GOT3 (cell line): ENCODE results near the gene SLC4A2.
"Not testable (repeated sequence)": the region's sequence is repeated elsewhere in the genome, so short reads cannot be mapped to it uniquely, and the experiment has no call there.

Source experiments
- DNase-seq: peaks from one replicate; lab custom pipeline; 2025; ENCODE audit warnings: mixed read lengths; lab: John Stamatoyannopoulos, UW

The SLC4A2 gene, protein sequence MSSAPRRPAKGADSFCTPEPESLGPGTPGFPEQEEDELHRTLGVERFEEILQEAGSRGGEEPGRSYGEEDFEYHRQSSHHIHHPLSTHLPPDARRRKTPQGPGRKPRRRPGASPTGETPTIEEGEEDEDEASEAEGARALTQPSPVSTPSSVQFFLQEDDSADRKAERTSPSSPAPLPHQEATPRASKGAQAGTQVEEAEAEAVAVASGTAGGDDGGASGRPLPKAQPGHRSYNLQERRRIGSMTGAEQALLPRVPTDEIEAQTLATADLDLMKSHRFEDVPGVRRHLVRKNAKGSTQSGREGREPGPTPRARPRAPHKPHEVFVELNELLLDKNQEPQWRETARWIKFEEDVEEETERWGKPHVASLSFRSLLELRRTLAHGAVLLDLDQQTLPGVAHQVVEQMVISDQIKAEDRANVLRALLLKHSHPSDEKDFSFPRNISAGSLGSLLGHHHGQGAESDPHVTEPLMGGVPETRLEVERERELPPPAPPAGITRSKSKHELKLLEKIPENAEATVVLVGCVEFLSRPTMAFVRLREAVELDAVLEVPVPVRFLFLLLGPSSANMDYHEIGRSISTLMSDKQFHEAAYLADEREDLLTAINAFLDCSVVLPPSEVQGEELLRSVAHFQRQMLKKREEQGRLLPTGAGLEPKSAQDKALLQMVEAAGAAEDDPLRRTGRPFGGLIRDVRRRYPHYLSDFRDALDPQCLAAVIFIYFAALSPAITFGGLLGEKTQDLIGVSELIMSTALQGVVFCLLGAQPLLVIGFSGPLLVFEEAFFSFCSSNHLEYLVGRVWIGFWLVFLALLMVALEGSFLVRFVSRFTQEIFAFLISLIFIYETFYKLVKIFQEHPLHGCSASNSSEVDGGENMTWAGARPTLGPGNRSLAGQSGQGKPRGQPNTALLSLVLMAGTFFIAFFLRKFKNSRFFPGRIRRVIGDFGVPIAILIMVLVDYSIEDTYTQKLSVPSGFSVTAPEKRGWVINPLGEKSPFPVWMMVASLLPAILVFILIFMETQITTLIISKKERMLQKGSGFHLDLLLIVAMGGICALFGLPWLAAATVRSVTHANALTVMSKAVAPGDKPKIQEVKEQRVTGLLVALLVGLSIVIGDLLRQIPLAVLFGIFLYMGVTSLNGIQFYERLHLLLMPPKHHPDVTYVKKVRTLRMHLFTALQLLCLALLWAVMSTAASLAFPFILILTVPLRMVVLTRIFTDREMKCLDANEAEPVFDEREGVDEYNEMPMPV

DNA sequence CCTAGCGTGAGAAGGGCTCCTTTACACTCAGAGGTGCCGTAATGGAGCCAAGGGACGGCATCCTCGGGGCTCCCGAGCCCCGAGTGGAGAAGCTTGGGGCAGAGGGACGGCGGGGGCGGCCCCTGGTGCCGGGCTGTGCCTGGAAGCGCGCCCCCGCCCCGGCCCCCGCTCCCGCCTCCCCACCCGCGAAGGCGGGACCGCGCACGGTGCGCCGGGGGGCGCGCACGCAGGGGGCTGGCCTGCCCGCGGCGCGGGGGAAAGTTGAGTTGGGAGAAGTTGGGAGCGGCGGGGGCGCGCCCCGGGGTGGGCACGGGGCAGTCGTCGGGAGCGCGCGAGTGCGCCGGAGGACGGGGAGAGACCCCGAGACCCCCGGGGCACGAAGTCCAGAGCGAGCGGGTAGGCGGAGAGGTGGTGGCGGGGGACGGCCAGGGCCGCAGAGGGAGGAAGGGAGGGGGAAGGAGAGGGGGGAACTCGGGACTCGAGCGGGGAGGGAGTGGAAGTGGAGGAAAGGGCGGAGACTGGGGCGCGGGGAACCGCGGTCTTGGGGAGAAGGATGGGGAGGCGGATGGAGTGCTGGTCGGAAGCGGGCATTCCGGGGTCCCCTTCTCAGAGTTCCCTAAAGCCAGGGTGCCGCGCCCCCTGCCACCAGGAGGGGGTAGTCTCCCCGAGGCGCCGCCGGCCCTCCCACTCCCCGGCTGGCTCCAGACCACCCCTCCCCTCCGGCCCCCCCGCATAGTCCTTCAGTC is at the start of gene SLC4A2:
SLC4A2 (plus strand) TSS at position 223 of the 746 bp plus-strand sequence. CDS start 2,399 bp downstream, outside the sequence.
- DNase-seq, result peak; percentile 43

DNA sequence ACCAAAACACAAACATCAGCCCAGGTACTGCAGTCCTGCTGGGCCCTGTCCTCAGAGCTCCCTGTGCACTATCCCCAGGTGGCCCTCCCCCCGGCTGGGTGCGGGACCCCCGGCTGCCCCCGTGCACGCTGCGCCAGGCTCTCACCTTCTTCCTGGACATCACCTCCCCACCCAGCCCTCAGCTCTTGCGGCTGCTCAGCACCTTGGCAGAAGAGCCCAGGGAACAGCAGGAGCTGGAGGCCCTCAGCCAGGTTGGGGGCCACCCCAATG is 49.4 kb upstream of the SLC4A2 start:
- DNase-seq, result no peak

DNA sequence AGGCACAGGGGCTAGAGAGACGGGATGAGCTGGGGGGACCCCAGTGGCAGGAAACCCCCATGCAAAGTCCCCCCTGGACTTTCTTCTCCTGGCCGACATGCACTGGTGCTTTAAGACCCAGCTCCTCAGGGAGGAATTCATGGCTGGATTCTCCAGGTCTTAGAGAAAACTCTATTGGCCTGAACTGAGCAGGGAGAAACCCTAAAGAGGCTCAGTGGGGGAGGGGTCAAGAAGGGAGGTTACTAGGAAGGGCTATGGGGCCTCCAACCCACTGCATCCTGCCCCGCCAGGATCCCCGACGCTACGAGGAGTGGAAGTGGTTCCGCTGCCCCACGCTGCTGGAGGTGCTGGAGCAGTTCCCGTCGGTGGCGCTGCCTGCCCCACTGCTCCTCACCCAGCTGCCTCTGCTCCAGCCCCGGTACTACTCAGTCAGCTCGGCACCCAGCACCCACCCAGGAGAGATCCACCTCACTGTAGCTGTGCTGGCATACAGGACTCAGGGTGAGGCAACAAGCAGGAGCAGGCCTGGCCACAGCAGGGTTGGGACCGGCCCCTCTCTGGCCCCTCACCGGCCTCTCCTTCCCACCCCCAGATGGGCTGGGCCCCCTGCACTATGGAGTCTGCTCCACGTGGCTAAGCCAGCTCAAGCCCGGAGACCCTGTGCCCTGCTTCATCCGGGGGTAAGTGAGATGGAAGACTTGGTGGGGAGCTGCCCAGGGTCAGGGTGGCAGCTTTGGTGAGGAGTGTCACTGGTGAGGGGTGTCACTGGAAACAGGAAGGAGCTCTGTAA is 48.9 kb upstream of the SLC4A2 start:
- DNase-seq, result no peak

DNA sequence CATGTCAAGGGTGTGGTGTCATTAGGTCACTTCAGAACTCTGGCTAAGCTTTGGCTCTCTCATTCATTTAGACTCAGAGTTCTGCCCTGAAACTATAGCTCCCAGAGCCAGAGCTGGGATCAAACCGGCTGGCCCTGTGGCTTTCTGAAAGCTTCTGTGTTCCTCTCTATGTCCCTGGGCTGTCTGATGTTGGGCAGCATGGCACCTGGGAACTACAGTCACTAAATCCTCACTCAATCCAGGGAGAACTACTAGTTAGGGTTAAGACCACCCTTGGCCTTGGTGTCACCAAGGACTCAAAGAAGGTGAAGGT is 48.3 kb upstream of the SLC4A2 start:
- no peak for DNase-seq

DNA sequence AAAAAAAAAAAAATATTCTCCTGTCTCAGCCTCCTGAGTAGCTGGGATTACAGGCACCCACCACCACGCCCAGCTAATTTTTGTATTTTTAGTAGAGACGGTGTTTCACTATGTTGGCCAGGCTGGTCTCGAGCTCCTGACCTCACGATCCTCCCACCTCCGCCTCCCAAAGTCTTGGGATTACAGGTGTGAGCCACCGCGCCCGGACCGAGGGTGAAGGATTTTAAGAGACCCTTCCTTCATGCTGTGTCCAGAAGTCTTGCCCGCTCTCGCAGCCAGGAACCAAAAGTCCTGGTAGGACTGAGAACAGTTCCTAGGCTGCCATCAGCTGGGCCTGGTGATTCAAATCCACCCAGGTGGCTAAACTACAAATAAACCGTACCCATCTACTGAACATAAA is 47.8 kb upstream of the SLC4A2 start:
- not testable (repeated sequence) for DNase-seq

DNA sequence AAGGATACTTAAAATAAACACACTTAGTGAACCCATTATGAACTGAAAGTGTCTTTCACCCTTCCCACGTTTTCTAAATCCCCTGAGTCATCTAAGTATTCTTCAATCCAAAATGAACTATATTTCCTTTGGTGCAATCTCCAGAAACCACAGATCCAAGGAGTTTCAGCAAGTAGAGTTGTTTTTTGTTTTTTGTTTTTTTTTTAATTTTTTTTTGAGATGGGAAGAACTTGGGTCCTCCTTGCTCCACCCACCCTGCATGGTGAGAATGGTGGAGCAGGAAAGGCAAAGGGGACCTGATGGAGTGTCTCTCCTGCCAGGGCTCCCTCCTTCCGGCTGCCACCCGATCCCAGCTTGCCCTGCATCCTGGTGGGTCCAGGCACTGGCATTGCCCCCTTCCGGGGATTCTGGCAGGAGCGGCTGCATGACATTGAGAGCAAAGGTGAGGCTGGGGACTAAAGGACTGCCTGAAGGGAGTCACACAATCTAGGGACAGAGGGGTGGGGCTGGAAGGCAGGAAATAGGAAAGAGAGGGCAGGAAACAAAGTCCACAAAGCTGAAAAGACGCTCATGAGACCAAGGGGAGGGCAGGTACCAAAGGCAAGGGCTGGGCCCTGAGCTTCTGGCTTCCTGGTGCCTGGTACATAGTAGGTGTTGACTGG is 47.2 kb upstream of the SLC4A2 start:
- no peak for DNase-seq

DNA sequence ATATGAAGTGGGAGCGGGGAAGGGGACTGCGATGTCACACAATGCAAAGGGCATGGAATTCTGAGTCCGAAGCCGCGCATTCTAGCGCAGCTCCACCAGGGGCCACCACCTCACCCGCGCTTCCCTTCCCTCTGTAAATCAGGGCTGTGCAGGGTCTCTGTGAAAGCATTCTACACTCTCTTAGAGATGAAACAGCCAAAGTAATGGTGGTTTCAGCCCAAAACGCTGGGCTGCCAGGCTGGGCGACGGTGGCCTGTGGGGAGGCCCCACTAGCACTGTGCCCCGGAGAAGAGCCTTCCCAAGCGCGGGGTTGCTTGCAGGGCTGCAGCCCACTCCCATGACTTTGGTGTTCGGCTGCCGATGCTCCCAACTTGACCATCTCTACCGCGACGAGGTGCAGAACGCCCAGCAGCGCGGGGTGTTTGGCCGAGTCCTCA is 46.5 kb upstream of the SLC4A2 start:
- DNase-seq, result no peak

DNA sequence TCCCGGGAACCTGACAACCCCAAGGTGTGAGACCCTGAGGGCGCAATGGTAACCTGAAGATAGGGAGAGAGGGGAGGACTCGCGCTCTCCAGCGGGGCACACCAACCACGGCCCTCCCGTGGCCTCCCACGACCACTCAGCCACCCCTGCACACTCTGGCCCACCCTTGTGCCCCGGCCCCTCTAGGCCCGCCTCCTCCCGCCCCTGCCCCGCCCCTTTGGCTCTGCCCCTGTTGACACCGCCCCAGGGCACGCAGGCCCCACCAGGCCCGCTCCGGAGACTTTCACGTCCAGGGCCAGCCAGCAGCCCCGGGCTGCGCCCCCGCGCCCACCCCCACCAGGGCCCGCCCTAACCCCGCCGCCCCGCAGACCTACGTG is 46.0 kb upstream of the SLC4A2 start:
- DNase-seq, result no peak

DNA sequence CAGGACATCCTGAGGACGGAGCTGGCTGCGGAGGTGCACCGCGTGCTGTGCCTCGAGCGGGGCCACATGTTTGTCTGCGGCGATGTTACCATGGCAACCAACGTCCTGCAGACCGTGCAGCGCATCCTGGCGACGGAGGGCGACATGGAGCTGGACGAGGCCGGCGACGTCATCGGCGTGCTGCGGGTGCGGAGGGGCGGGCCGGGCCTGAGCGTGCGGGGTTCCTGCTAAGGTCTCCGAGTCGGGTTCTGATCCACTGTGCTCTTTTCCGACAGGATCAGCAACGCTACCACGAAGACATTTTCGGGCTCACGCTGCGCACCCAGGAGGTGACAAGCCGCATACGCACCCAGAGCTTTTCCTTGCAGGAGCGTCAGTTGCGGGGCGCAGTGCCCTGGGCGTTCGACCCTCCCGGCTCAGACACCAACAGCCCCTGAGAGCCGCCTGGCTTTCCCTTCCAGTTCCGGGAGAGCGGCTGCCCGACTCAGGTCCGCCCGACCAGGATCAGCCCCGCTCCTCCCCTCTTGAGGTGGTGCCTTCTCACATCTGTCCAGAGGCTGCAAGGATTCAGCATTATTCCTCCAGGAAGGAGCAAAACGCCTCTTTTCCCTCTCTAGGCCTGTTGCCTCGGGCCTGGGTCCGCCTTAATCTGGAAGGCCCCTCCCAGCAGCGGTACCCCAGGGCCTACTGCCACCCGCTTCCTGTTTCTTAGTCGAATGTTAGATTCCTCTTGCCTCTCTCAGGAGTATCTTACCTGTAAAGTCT is 45.5 kb upstream of the SLC4A2 start:
- no peak for DNase-seq

DNA sequence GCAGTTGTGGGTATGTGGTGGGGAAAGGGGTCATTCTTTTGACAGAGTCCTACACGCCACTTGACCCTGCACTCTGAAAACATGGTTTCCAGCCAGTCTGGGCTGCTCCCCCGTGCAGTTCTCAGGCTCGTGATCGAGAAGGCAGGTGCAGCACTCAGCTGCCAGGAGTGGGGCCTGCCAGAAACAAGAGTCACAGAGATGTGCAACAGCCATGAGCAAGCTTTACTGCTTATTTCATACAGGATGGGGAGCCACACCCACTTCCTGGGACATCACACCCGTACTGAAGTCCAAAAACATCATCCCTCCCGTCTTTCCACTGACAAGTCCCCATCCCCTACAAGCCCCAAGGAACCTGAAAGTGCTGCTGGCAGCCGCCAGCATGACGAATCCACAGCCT is 44.4 kb upstream of the SLC4A2 start:
- DNase-seq, result no peak

DNA sequence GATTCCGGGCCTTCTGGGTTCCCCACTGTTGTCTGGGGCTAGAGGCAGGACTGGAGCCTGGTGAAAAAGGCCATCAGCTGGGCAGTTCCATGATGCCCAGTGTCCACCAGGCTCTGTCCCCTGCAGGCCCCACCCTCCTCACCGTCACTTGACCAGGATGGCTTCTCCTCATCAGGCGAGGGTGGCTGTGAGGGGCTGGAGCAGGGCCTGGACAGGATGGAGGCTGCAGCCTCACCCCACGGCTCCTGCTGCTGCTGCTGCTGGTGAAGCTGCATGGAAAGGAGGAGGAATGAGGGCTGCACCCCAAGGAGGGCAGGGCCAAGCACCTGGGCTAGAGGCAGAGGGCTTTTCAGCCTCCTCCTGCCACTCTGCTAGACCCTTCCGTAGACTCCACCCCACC is 43.4 kb upstream of the SLC4A2 start:
- DNase-seq, result no peak

DNA sequence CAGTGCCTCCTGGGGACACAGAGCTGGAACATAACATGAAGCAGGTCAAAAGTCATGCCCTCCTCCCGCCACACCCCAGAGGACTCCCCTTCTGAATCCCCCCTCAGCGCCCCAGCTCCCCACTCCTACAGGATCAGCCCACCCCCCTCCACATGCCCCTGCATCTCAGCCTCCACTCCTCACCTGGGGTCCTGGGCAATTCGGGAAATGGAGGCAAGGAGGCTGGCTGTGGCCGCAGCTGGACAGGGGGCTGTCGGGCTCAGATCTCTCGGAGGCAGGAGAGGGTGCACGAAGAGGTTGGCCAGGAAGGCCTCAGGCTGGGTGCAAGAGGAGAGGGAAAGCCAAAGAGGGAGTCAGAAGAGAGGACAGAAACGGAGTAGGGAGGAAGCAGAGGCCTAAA is 42.9 kb upstream of the SLC4A2 start:
- DNase-seq, result no peak

DNA sequence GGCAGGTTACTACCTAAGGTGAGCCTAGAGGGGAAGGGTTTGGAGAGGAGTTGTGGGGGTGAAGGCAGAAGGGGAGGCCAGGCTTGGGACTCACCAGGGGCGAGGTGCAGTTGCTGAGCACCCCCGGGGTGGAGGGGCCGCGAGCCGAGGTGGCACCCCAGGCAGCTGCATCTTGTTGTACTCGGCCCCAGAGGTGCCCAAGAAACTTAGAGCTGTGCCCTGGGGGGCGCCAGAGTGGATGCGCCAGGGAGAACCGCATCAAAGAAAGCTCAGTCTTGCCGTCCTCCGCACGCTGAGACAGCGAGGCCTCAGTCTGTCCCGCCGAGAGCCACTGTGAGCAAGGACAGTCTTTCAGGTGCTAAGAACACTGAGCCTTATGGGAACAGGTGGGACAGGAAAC is 42.4 kb upstream of the SLC4A2 start:
- DNase-seq, result no peak

DNA sequence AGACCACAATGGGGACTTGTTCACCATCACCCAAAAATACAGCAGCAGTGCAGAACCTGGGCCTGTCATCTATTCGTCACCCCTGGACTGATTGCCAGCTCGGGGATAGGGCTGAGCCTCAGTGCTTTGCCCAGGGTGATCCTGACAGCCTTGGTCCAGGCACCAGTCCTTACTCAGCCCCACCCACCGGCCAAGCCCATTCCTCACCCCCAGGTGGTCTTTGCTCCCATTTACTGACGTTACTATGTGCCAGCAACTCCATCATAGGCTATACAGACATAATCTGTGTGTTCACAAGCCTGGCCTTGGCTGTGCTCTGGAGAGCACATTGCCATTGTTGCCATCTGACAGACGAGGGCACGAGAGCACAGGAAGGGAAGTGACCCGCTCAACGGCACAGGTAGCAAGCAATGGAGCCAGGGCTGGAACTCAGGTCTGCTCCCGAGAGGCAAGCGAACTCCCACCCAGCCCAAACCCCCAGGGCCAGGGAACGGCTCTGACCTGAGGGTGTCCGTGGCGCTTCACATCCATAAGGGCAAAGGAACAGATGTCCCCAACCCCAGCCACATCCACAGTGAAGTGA is 41.9 kb upstream of the SLC4A2 start:
- no peak for DNase-seq

DNA sequence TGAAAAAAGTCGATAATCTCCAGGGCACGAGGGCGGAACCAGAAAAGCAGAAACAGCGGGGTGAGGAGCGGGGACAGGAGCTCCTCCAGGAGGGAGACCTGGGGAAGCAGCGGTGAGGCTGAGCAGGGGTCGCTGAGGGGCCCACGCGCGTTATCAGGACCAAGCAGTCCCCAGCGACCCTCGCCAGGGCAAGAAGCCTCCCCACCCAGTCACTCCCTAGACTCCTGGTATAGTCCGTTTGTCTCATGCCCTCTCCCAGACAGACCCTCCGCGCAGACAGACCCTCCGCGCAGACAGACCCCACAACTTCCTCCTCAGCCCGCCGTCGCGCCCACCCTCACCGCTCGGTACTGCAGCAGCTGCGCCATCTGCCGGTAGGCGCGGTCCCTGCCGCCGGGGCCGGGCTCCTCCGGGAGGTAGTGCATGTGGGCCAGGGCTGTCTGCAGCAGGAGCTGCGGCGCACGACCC is 41.4 kb upstream of the SLC4A2 start:
- DNase-seq, result peak; percentile 12

DNA sequence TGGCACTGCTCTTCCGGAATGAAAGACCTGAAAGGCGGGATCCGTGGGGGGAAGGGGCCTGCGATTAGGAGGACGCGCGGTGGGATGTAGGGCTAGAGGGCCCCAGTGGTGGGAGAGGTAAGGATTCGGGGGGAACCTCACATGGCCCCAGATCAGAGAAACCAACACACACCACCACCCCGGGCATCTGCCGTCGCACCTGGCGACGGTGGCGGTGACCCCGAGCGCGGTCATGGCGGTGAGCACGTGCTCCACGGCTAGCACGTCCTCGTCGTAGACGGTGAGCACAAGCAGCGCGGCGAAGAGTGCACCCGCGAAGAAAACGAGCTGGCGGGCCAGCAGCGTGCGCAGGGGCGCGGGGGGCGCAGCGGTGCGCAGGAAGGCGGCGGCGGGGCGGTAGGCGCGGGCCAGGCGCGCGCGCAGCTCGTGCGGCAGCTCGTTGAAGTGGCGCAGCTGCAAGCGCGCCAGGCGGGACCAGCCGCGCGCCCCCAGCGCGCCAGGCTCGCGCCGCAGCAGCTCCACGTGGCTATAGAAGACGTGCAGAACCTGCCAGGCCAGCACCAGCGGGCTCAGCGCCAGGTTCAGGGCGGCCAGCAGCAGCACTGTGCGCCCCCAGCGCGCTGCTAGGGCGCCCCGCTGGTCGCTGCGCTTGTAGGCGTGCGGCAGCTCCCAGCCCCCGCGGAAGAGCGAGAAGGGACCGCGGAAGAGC is 40.8 kb upstream of the SLC4A2 start:
- DNase-seq, result no peak

DNA sequence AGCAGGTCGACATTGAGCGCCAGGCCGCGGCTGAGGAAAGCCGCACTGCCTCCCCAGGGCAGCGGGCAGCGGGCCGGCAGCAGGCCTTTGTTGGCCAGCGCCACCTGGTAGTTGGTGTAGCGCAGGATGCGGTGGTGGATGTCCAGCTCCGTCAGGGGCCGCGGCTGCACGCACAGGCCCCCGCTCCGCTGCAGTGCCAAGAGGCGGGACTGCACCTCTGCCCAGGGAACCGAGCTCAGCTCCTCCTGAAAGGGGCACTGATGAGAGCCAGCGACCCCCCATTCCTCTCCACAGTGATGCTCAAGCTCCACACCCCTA is 40.3 kb upstream of the SLC4A2 start:
- no peak for DNase-seq

DNA sequence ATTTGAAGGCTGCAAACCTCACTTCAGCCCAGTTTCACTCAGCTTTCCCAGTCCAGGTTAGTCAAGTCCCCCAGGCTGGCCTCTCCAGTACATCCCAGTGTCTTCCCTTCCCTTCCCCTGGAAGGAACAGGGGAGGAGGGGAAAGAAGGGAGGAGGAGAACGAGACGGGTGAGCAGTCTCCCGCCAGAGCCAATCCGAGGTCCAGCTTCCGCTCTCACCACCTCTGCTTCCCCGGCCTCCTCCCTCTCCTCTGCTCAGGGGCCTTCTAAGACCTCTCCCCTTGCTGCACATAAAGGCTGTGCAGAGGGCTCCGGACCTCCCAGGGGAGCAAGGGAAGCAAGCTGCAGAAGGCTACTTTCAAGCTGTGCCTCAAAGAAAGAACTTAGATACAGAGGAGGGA is 39.2 kb upstream of the SLC4A2 start:
- DNase-seq, result no peak

DNA sequence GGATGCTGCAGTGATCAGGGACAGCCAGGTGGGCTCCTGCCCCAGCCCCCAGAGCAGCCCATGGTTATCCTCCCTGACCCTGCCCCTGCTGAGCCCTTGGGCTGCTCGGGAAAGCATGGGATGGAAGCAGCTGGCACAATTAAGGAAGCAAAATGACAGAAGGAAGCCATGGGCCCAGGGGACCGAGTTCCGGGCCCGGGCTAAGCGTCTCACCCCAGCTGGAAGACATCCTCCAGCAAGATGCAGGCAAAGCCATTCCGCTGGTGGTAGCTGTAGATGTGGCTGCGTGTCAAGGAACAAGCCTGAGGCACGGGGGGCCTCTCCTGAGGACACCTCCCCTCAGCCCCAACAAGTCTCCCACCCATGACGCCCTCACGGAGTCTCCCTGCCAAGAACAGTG is 36.2 kb upstream of the SLC4A2 start:
- DNase-seq, result no peak
